HG02885 (cell line): ENCODE data around the gene WNT3A.

ENCODE experiments used
- ATAC-seq: cut with Tn5 transposase; IDR thresholded peaks from one replicate; pipeline ENCODE4 v1.9.1; 2021; ENCODE audit warnings: mild to moderate bottlenecking; ENCODE audit not compliant: unreplicated experiment, poor library complexity

WNT3A gene

DNA sequence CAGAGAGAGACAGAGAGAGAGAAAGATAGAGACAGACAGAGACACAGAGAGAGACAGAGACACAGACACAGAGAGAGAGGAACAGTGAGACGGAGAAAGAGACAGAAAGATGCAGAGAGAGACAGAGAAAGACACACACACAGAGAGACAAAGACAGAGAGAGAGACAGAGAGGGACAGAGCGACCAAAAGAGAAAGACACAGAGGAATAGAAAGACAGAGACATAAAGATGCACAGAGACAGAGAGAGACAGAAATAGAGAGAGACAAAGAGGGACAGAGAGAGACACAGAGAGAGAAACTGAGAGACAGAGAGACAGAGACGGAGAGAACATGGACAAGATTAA lies 16.5 kb downstream of the WNT3A start:
- ATAC-seq, result no peak

DNA sequence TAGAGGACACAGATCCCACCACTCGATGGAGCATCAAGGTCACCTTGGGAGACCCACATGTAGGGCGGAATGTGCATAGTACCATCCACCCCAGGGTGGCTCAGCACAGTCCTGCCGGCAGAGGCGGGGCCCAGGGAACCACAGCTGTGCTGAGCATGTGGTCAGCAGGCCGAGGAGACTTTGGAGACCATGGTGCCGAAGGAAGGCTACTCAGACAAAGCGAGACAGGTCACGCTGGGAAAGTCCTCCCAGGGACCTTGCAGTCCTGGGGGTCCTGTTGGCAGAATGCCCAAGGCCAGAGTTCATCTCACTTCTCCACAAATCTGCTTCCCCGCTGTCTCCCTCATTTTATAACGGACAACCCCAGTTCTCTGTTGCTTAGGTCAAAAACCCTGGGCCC lies 22.5 kb downstream of the WNT3A start:
- ATAC-seq, result no peak

DNA sequence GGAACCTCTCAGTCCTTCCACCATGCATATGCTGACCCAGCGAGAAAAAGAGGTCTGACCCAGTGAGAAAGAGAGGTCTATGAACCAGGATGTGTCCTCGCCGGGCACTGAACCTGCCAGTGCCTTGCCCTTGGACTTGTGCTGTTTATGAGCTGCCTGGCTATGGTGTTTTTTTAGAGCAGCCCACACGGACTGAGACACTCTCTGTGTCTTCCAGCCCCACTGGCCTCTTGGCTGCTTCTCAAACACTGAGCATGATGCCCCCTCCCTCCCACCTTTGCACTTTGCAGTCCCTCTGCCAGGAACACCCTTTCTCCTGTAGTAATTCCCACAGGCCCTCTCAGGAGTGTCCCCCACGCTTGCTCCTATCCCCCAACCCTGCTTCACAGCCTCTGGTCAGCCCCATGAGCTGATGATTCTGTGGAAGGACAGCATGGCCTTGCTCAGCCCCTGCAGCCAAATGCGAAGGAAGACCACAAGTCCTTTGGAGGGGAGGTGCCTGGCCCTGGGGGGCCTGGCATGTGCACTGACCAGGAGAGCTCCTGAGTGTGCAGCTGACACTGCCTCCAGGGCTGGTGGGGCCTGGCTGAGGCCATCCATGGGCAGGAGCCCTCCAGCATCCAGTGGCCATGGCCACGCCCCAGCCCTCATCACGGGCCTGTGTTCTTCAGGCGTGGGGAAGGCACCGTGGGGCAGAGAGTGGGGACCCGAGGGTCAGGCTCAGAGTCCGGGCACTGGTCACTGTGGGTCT lies 23.8 kb downstream of the WNT3A start:
- ATAC-seq, result no peak

DNA sequence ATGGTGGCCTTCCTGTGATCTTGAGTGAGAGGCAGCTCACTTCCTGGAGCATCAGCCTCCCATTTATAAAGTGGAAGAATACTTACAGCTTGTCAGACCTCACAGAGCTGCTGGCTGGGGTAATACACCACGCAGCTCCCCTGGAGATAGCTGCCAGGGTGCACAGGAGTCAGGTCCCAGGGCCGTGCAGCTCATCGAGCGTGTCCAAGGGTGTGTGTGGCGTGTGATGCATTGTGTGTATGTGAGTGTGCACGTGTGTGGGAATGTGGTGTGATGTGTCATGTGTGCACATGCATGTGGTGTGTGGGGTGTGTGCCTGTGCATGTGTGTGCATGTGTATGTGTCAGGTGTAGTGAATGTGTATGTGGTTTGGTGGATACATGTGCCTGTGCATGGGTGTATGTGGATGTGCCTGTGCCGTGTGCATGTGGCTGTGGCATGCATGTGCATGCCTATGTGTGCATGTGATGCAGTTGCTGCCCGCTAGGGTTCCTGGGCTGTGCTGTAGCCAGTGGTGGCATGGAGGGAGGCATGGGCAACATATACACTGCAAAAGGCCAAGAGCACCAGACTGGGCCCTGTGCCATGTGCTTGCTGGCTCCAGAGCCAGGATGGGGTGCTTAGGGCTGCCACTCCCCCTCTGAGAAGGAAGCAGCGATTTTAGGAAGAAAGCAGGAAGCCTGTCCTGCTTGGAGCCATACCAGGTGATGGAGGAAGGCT lies 24.6 kb downstream of the WNT3A start:
- no peak for ATAC-seq

DNA sequence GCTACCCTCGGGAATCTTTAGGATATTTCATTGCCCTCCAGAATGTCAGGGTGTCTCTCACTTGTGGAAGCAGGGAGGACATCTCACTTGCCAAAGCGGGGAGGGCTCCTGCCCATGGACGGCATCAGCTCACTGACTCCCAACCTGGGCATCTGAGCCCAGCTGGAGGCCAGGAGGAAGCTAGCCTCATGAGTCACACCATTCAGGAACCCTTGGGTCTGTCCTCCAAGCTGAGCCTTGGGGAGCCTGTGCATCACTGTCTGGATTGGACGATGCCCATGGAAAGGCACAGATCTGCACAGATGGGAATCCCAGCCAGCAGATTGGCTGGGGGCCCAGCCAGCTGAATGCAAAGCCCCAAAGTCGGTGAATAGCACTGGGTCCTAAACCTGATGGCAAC lies 25.2 kb downstream of the WNT3A start:
- ATAC-seq, result no peak

DNA sequence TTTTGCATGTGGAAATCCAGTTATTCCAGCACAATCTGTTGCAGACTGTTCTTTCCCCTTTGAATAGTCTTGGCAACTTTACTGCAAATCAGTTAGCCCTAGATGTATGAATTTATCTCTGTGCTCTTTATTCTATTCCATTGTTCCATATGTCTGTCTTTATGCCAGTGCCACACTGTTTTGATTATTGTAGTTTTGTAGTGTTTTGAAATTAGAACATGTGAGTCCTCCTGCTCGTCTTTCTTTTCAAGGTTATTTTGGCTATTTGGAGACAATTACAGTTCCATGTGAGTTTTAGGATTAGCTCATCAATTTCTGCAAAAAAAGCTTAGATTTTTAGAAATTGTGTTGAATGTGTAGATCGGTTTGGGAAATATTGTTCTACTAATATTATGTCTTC lies 26.6 kb downstream of the WNT3A start:
- no peak for ATAC-seq

DNA sequence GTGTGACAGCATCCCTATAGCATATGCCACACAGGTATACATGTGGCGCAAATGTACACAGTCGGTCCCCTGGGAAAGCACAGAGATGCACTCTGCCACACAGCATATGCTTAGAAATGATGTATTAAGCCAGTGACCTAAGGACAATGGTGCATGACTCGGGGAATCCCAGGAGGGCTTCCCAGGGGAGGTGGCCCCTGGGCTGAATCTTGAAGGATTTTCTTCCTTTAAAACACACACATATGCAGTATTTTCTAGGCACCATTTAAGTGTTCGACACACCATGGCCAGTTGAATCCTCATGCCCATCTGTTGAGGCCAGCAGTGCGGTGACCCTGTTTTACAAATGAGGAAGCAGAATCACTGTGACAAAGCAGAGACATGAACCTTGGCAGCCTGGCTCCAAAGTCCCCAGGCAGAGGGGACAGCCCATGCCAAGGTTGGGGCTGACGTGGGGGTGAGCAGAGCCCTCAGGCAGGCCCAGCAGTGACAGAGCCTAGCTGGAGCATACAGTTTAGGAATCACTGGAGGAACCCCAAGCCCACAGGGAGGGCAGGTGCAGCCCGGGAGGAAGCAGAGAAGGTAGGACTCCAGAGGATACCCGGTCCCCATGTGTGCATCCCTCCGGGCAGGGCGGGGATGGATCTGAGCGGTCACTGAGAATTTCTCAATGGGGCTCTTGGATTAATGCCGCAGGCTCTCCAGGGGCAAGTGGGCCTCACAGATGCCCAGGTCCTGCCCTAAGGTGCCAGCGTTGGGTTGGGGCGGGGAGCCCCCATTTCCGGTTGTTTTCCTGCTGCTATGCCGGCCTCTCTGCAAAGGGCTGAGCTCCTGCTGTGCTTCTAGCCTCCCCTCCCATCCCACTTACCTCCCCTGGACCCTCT lies 28.4 kb downstream of the WNT3A start:
- ATAC-seq, result no peak

DNA sequence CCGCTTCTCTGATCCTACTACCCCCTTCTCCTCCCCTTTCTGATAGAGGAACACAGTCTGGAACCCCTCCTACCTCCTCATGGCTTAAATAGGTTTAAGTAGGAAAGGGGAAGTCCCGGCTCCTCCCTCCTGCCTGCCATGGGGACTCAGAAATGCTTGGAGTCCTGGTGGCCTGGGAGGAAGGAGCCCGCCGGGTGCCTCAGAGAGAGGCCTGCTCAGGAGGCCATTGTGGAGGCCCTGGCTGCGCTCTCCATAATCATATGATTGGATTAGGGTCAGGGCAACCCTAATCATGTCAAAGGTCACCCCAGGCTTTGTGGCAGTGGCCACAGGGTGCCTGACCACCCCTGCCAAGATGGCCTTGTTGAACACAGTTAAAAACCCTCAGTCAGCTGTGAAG lies 29.0 kb downstream of the WNT3A start:
- ATAC-seq, result no peak

DNA sequence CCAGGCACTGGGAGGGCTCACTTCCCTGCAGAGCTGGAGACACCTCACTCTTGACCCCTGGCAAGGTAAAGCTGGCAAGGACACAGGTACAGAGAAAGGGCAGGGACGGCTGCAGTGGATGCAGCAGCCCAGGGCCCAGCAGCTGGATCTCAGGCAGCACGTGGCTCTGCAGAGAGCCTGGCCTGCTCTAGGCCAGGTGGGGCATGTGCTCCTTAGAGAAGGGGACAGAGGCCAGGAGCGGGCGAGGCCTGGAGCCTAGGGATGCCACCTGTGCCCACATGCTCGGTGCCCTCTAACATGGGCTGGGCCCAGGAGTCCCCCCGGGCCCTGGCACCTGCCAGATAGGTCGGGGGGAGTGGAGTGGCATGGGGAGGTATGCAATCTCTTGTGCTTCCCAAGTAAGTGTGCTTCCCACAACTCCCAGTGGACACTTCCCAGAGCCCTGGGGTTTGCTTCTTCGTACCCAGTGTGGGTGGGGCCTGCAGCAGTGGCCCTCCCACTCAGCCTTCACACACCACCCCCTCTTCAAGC lies 30.0 kb downstream of the WNT3A start:
- ATAC-seq, result no peak

DNA sequence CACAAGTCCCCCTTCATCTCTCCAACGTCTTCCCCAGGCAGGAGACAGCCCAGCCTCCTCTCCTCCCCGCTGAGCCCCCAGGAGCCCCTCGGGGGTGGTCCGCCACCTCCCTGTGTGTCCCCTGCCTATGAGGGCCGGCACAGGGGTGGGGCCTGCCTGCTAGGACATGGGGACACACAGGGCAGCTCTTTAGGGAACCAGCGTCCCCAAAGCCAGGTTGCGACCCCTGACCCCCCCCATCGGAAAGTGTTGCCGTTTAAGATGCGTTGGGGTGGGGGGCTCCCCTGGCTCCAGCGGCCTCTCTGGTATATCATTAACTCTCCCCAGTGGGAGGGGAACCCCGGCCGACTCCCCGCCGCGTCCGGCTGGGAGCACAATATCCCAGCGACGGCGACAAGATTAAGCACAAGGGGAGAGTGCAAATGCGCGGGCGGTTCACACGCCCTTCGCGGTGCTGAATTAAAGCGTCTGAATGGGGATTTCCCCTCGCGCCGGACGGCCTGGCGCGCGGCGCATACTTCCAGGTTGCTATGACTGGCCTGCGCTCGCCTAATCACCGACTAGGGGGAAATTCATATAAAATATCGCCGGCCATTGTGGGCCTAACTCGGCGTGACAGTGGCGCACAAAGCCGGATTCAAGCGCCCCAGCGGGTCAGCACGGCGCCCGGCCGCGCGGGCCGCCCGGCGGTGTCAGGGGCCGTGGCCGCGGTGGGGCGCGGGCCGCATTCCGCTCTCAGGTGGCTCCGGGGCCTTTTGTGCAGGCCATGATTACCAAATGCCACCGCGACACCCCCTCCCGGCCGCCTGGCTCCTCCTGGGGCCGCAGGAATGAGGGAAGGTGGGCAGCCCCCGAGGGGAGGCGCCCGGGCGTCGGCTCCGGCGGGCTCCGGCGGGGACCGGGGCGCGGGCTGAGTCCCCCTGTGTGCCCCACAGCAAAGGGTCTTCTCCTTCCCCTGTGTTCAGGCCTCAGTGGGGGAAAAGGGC lies 30.9 kb downstream of the WNT3A start:
- ATAC-seq, result peak; percentile 77

DNA sequence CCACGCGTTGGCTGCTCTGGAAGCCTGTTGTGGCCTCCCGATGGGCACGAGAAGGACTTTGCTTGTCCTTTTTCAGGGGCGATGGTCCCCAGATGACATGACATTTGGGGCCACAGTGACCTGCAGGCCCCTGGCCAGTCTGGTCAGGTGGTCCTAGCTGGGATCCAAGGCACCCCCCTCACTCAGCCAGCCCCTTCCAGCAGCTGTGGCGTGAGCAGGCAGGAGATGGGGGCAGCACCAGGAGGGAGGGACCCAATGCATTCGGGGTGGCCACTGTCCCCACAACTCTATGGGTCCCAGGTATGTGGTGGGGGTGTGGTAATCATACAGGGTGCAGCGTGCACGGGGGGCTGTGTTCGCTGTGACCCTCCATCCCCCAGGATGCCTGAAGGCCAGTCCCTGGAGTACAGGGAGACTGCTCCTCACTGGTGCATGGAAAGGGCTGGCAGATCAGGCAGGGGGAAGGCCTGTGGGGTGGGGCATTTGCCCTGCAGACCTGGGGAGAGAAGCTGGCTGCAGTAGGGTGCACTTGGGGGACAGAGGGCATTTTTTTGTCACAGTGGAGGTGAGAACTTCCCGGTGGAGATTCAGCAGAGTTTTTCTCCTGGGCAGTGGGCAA lies 31.7 kb downstream of the WNT3A start:
- ATAC-seq, result no peak

DNA sequence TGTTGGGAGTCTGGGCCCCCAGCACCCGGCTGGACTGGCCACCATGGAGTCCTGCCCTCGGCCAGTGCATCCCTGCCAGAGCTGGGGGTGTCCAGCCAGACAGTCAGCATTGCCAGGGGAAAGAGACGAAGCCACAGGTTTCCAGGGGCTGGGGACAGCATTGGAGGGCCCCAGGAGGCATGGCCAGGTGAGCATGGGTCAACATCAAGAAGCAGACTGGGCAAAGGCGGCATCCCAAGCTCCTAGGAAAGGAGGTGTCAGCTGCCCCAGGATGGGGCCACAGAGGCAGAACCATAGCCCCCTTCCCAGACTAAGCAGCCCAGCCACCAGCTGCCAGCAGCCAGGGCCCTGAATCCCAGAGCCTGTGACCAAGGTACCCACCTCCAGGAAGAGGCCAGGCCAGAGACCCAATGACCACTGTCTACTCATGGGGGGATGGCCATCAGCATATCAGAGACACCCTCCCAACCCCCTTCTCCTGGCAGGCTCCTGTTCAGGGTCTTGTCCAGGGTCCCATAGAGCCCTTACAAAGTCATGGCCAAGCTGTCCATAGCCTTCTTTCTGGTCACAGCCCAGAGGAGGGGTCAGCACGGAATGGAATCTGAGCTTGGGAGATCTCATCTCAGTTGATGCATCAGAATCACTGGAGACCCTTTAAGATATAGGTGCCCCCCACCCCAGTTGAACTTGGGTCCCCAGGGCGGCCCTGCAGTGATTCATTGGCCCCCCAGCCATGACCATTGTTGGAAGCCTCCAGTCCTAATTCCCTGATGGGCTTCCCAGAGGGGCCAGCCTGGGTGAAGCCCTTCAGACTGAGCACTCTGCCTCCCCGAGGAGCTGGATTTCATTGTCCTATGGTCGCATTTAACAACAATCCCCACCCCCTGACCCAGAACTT lies 32.5 kb downstream of the WNT3A start:
- ATAC-seq, result no peak

DNA sequence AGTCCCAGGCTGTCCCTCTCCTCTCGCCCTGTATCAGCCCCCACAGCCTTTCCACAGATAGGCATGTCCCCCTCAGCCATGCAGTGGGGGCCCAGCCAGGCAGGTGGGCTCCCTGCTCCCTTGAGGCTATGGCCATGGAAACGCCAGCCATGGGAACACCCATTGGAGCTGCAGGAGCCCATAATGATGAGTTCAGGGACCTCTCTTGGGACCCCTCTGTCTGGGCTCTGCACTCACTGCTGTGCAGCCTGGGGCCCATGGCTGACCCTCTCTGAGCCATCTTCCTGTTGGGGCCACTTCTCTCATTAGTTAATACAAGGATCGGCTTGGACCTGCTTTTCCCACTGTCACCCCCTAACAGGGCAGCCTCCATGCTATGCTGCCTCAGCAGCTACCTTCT lies 33.2 kb downstream of the WNT3A start:
- no peak for ATAC-seq

DNA sequence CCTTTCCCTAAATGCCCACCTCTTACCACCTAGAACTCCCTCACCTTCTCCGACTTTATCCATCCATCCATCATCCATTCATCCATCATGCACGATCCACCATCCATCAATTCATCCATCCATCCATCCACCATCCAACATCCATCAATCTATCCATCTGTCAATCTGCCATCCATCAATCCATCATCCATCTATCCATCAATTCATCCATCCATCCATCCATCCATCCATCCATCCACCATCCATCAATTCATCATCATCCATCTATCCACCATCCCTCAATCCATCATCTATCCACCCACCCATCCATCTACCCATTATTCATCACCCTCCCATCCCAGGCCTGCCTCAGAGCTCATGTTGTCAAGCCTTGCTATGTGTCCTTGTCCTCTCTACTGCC lies 34.5 kb downstream of the WNT3A start:
- ATAC-seq, result no peak

DNA sequence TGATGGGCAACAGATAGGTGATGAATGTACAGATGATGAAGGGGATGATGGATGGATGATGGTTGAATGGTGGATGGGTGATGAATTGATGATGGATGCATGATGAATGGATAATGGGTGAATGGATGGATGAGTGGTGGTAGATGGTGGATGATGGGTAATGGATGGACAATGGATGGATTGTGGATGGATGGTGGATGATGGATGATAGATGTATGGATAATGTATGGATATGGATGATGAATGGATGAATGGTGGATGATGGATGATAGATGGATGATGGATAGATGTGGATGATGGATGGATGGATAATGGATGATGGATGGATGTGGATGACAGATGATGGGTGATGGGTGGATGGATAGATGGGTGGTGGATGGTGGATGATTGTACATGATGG lies 35.7 kb downstream of the WNT3A start:
- no peak for ATAC-seq

DNA sequence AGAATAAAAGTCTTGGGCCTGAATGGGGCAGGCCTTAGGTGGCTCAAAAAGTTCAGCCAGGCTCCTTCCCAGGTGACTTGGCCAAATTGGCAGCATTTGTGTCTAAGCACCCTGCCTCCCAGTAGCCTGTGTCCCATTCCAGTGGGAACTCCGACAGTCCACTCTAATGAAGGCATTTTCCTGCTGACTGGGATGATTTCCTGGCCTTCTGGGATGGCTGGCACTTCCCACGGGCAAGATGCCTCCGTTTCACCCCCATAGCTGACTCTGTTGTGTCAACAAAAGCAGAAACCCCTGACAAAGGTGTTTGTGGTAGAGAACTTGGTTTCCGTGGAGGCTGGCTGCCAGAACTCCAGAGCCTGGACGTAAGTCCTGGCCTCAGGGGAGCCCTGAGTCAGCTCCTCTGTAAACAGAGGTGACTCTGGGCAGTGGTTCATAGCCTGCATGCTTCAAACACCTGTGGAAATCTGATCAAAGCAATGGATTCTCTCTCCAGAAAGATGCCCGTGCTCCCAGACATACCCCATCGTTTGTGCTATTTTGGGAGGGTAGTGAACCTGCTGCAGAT lies 36.6 kb downstream of the WNT3A start:
- no peak for ATAC-seq

DNA sequence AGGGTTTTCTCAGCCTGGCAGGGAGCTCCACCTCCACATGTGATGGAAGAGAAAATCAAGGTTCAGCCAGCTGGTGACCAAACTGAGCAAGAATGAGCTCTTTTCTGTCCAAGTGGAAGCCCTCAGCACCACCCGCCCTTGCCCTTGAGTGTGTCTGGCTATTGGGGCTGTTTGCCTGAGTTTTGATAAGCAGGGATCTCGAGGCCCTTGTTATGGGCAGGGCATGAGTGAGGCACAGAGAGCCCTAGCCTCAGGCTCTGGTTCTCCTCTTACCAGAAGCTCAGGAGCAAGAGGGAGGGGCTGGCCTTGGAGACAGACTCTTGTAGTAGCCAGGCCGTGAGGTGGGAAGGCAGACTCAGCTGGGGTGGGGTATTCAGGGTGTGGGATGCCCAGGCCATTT lies 38.2 kb downstream of the WNT3A start:
- ATAC-seq, result no peak

DNA sequence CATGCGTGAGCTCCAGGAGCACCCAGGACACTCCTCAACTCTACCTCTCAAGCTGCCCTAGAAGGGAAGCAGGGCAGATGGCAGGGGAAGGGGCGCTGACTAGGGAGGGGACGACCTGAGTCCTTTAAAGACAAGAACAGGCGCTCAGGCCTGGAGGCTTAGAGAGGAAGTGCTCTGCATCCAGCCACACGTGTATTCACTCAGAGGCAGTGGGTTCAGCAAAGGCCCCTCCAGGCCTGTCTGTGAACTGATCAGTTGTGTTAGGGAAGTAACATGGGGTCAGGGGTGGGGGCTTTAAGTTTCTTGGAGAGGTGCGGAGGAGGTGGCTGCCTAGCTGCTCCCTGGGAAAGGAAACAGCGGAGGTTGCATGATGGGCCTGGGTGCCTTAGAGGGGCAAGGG lies 38.6 kb downstream of the WNT3A start:
- no peak for ATAC-seq
